NCI-H2196 (cell line): ENCODE results near the gene OR9Q2.
"Not testable (repeated sequence)": the region's sequence is repeated elsewhere in the genome, so short reads cannot be mapped to it uniquely, and the experiment has no call there.

ENCODE experiments used
- DNase-seq: peaks from one replicate; lab custom pipeline; 2025; ENCODE audit not compliant: unreplicated experiment; lab: John Stamatoyannopoulos, UW

The OR9Q2 gene

DNA sequence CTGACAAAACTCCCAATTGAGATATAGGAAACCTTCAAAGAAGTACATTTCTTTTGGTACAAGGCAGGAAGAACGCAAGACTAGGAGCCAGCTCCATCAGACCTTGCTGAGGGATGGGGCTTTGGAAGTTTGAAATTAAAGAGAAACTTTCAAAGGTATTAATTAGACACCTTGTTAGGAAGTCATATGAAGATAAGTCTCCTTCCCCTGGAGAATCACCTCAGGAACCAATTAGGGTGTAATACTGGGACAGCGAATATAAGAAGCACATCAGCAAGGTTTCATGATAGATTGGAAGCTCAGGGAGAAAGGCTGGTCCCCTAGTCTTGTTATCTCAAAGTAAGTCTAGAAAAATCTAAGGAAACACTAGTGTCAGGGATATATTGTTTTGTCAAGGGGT lies at the start of gene OR9Q2:
Gene OR9Q2, plus strand, starts transcription at position 301 of the 400 bp plus-strand sequence. CDS start 1,421 bp downstream, outside the sequence.
- DNase-seq: no peak

- DNase-seq: no peak
These were observed 46.1 kb upstream of the OR9Q2 start for GRCh38 chr11:58142761-58143160.

DNA sequence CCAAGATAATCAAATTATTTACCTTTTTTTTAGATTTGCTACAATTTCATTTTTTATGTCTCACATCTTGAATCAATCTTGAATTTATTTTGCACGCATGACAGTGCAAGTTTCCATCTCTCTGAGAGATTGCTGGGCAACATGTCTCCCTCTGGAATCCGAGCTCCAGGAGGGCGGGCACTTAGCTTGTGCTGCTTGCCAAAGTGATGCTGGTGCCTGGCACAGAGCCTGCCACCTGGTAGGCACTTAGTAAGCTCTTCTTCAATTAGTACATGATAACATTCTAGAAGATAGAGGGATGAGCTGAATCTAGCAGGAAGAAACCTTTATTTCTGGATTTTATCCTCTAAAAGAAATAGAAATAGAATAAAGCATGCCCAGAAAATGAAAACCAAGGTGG lies 36.1 kb upstream of the OR9Q2 start:
- DNase-seq: no peak

DNA sequence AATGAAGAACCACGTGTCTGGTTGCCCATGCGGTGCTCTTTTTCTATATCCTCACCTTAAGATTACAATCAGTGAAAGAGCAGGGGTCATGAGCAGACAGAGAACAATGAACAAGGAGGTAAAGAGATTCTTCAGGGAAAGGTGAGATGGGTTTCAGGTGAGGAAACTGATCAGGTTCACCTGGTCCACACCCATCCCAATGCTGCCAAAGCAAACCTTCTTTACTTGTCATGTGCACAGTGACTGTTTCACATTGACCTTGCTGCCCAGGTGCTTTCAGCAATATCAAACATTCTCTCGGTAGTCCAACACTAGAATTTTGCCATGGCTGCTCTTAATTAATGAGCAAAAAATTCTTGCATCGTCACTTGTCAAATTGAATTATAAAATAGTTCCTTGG lies 24.5 kb upstream of the OR9Q2 start:
- no peak for DNase-seq

- DNase-seq: no peak
These were observed 23.9 kb upstream of the OR9Q2 start for GRCh38 chr11:58164990-58165389.

GRCh38 chr11:58165504-58166106 lies 23.3 kb upstream of the OR9Q2 start:
- DNase-seq: no peak

- no peak for DNase-seq
These were observed 11.3 kb upstream of the OR9Q2 start for GRCh38 chr11:58177409-58178054.

DNA sequence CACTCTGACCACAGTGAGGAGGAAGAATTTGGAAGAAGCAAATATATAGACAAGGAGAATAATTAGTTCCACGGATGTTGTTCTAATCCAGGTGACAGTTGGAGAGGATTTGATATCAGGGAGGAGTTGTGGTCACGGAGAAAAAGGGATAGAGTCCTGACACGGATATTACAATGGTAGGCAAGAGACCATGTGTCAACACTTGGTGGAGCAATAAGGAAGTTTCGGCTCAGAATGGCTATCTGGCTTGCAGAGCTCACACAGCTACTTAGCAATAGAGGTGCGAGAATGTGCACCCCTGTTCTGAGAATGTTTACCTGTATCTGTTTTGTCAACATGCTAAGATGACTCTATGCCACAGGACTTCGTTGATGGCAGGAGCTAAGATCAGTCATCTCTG lies 10.4 kb upstream of the OR9Q2 start:
- DNase-seq: no peak

DNA sequence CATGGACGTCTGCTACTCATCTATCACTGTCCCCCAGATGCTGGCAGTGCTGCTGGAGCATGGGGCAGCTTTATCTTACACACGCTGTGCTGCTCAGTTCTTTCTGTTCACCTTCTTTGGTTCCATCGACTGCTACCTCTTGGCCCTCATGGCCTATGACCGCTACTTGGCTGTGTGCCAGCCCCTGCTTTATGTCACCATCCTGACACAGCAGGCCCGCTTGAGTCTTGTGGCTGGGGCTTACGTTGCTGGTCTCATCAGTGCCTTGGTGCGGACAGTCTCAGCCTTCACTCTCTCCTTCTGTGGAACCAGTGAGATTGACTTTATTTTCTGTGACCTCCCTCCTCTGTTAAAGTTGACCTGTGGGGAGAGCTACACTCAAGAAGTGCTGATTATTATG lies 9.2 kb upstream of the OR9Q2 start:
- no peak for DNase-seq

- DNase-seq: no peak
These were observed 1.9 kb upstream of the OR9Q2 start for GRCh38 chr11:58186938-58187337.

DNA sequence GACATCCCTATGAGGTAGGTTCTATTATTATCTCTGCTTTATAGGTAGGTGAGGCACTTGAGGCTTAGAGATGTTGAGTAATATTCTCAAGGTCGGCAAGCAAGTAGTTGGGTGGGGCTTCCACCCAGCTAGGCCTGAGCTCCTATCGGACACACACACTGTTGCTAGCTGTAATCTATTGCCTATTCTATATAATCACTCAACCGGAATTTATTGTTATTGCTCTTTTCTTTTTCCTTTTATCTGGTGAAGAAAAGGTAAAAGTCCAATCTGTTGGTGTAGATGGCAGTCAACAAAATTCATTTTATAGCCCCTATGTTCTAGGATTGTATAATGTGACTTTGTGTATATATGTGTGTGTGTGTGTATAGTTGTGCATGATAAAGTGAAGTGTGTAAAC lies 3.4 kb downstream of the OR9Q2 start:
- DNase-seq: no peak

DNA sequence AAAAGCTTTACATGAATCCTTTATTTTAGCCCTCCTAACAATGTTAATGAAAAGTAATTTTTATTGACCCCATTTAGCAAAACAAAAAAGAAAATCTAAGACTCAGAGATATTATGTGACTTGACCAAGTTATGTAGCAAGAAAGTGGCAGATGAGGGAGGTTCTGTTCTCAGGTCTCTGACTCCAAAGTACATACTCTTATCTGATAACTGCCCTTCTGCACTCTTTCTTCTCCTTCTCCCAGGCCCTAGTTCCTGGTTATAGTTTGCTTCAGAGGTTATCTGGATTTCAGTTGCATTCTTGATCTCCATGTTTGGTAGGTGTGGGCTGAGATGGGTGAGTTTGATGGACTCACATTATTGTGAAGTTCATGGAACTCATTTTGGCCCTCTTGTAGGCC lies 4.5 kb downstream of the OR9Q2 start:
- DNase-seq: no peak

GRCh38 chr11:58195939-58196338 lies 7.1 kb downstream of the OR9Q2 start:
- no peak for DNase-seq

DNA sequence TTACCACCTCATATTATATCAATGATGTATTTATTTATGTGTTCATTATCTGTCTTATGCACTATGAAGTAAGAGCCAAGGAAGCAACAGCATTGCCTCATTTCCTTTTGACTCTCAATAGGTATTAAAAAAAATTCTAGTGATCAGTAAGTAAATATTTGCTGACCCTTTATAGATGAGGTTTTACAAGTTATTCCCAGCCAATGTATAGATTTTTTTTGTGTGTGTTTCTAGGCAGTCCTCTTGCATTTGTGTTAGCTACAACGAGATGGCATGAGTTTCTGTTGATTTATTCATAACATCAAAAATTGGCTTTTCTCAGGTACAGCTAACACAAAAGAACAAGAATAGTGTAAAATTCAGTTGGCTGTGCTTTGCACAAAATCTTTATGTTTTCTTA lies 10.4 kb downstream of the OR9Q2 start:
- DNase-seq: no peak

GRCh38 chr11:58204042-58204441 lies 15.2 kb downstream of the OR9Q2 start, which contains the start of gene OR1S2:
TSS of gene OR1S2 (minus strand) at chr11:58204142. CDS start at chr11:58204142, 0 bp downstream.
- no peak for DNase-seq

DNA sequence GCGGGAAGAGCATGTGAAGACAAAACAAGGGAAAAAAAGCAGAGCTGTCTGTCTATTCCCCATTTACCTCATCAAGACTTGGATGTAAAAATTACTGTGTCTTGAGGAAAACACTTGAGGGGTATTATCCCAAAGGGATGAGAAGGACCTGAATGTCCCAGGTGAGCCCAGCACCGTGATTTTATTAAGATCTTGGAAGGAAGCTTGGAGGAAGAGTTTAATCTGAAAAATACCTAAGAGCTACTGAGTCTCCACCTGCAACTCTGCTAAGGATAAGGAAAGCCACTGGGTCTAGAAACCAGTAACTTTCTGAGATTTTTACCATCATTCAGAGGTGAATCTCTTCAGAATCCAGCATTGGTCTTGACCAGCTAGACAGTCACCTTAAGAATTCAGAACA lies 23.6 kb downstream of the OR9Q2 start, which contains the start of gene OR1S1:
Gene OR1S1, plus strand, starts transcription at position 301 of the 400 bp plus-strand sequence.
- not testable (repeated sequence) for DNase-seq

DNA sequence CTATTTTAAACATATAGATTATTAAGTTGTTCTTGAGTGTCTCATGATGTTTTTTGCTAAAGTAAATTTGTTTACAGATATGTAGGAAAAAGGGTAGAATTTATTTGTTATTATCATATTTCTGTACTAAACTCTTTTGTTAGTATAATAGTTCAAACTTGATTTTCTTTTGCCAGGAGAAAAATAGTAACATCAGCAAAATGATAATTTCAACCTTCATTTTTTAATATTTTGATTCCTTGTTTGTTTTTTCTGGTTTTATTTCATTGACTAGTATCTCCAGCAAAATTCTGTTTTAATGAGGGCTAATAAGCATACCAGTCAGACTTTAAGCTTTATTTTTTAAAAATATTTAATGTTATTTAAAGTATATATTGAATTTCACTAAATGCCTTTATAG lies 27.6 kb downstream of the OR9Q2 start:
- DNase-seq: no peak

DNA sequence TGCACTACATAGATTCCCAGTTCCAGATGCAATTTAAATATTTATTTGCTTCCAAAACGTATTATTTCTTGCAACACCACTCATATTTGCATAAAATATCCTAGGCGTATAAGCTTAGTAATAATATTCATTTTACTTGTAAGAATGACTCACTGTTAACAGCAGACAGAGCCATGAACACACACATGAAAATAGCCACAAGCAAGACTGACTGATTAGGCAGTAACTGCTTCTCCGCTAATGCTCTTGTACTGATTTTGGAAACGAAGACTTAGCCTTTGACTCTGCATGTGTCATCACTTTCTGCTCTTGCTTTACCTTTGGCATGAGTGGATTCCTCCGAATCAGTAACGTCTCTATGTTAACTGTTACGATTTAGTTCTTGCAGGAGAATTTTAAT lies 33.9 kb downstream of the OR9Q2 start:
- no peak for DNase-seq

- DNase-seq: no peak
These were observed 39.2 kb downstream of the OR9Q2 start for GRCh38 chr11:58227956-58228615.
